SK-N-SH (cell line): ENCODE results near the gene FSIP1.

ENCODE experiments used
- FOSL2 ChIP-seq: IDR thresholded peaks from 2 replicates; pipeline ENCODE4 v1.4.0; 2012; ENCODE audit warnings: low read depth, mild to moderate bottlenecking, moderate library complexity, borderline replicate concordance
- GATA2 ChIP-seq: sonication (generic); formaldehyde crosslinking; IDR thresholded peaks from 2 replicates; pipeline ENCODE4 v1.5.0; 2020; ENCODE audit warnings: mild to moderate bottlenecking, missing genetic modification reagents
- RFX5 ChIP-seq: IDR thresholded peaks from 2 replicates; pipeline ENCODE4 v1.6.1; 2012; ENCODE audit warnings: mild to moderate bottlenecking, improper control_type of control experiment, low read length
- SIN3A ChIP-seq: IDR thresholded peaks from 2 replicates; pipeline ENCODE4 v1.6.1; 2012; ENCODE audit warnings: low read depth, mild to moderate bottlenecking, low read length, moderate library complexity, borderline replicate concordance
- SMC3 ChIP-seq: IDR thresholded peaks from 2 replicates; pipeline ENCODE4 v1.6.1; 2012; ENCODE audit warnings: low read depth, low read length, improper control_type of control experiment
- TAF1 ChIP-seq: IDR thresholded peaks from 2 replicates; pipeline ENCODE4 v1.6.1; 2012; ENCODE audit warnings: low read depth, mild to moderate bottlenecking, low read length, moderate library complexity, borderline replicate concordance
- TF ChIP-seq, protein P1 (sequence below): IDR thresholded peaks from 2 replicates; pipeline ENCODE4 v1.4.0; 2012; ENCODE audit warnings: low read depth

DNA sequence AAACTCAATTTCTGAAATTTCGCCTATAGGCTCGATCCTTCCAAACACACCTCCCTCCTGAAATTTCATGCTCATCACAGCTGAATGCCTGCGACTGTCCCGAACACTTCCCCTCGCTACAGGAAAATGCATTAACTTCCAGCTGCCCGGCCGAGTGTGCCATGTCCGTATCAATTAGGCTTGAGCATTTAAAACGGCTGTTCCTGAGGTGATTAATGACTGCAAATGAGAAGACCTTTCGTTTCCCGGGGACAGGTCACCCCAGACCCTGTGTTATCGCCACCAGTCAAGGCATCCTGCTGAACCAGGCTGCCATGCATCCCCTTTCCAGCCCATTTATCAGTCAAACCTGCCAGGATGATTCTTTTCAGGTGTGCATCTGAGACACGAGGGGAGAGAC lies 138.5 kb downstream of the FSIP1 start:
- TF ChIP-seq SIN3A (no peak), SMC3 (no peak), TAF1 (no peak), RFX5 (no peak), GATA2 (no peak), FOSL2 (no peak)
- TF ChIP-seq, protein P1, sequence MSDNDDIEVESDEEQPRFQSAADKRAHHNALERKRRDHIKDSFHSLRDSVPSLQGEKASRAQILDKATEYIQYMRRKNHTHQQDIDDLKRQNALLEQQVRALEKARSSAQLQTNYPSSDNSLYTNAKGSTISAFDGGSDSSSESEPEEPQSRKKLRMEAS: no peak
